ENCODE results near the gene TNS1. TPM values are rescaled to one million over a fixed set of nuclear protein-coding genes. Genes with fewer than 3 reads are reported as not detected.

TNS1 gene
- total RNA-seq, 1 donor from 2014 or later, result 0.13 TPM

DNA sequence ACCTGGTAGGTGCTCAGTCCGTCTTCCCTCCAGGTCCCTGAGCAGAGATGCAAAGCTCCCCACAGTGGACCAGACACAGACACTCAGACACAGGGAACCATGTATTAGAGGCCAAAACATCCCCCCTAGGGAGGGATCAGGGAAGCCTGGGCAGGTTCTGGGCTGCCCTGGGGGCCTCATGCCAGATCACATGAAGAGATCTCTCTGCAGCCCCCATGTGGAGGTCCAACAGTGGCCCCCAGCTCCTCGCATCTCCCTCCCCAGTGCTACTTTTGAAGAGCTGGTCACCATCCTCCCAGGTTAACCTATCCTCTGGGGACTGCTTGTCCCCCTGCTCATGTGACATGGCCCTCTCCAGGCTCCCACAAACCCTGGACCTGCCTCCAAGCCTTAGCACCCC lies 10.5 kb upstream of the TNS1 start:
- H3K36me3 Mint-ChIP-seq (ENCODE audit: low read depth), result no peaks in the 10 kb centered on the region
- POLR2A ChIA-PET, result no interaction called here
- H3K9me3 Mint-ChIP-seq, result no peaks in the 10 kb centered on the region
- H3K27me3 Mint-ChIP-seq, result peaks cover 41% of the 10 kb centered on the region
- ATAC-seq (ENCODE audit: low read depth) (no peak), DNase-seq (no peak)
- TF ChIP-seq, protein P1, sequence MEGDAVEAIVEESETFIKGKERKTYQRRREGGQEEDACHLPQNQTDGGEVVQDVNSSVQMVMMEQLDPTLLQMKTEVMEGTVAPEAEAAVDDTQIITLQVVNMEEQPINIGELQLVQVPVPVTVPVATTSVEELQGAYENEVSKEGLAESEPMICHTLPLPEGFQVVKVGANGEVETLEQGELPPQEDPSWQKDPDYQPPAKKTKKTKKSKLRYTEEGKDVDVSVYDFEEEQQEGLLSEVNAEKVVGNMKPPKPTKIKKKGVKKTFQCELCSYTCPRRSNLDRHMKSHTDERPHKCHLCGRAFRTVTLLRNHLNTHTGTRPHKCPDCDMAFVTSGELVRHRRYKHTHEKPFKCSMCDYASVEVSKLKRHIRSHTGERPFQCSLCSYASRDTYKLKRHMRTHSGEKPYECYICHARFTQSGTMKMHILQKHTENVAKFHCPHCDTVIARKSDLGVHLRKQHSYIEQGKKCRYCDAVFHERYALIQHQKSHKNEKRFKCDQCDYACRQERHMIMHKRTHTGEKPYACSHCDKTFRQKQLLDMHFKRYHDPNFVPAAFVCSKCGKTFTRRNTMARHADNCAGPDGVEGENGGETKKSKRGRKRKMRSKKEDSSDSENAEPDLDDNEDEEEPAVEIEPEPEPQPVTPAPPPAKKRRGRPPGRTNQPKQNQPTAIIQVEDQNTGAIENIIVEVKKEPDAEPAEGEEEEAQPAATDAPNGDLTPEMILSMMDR (IDR thresholded peaks at IDR 0.05), result no peak
- H3K4me3 Mint-ChIP-seq, result no peak overlapping the region
- peaks cover 13% of the 10 kb centered on the region for H3K4me1 Mint-ChIP-seq
- CTCF ChIA-PET, result no interaction called here
- no peak overlapping the region for H3K27ac Mint-ChIP-seq
- intact Hi-C loops (cut with micrococcal nuclease), result no loop called here

- intact Hi-C loops (cut with micrococcal nuclease), result no loop called here
- no peaks in the 10 kb centered on the region for H3K36me3 Mint-ChIP-seq (ENCODE audit: low read depth)
- no peak for ATAC-seq (ENCODE audit: low read depth)
- H3K4me3 Mint-ChIP-seq, result no peak overlapping the region
- DNase-seq, result no peak
- CTCF ChIA-PET, result no interaction called here
- H3K9me3 Mint-ChIP-seq, result no peaks in the 10 kb centered on the region
- peaks cover 13% of the 10 kb centered on the region for H3K4me1 Mint-ChIP-seq
- peaks cover 45% of the 10 kb centered on the region for H3K27me3 Mint-ChIP-seq
- TF ChIP-seq, protein P1 (IDR thresholded peaks at IDR 0.05), result no peak
- POLR2A ChIA-PET, result no interaction called here
- H3K27ac Mint-ChIP-seq, result no peak overlapping the region
These were observed 9.5 kb upstream of the TNS1 start for GRCh38 chr2:218012284-218012683.

GRCh38 chr2:218011653-218012040 lies 8.9 kb upstream of the TNS1 start:
- Mint-ChIP-seq H3K36me3 (ENCODE audit: low read depth) (no peaks in the 10 kb centered on the region), H3K4me1 (peaks cover 13% of the 10 kb centered on the region), H3K27me3 (peaks cover 45% of the 10 kb centered on the region), H3K27ac (no peak overlapping the region), H3K4me3 (no peak overlapping the region), H3K9me3 (no peaks in the 10 kb centered on the region)
- CTCF ChIA-PET, result no interaction called here
- POLR2A ChIA-PET, result no interaction called here
- intact Hi-C loops (cut with micrococcal nuclease), result no loop called here
- no peak for DNase-seq
- TF ChIP-seq, protein P1 (IDR thresholded peaks at IDR 0.05), result no peak
- ATAC-seq (ENCODE audit: low read depth), result no peak

GRCh38 chr2:218010984-218011652 lies 8.3 kb upstream of the TNS1 start:
- H3K36me3 Mint-ChIP-seq (ENCODE audit: low read depth), result no peaks in the 10 kb centered on the region
- no peak for ATAC-seq (ENCODE audit: low read depth)
- TF ChIP-seq, protein P1 (IDR thresholded peaks at IDR 0.05), result no peak
- peaks cover 13% of the 10 kb centered on the region for H3K4me1 Mint-ChIP-seq
- H3K9me3 Mint-ChIP-seq, result no peaks in the 10 kb centered on the region
- intact Hi-C loops (cut with micrococcal nuclease), result no loop called here
- no peak overlapping the region for H3K27ac Mint-ChIP-seq
- CTCF ChIA-PET, result no interaction called here
- no peak for DNase-seq
- no peak overlapping the region for H3K4me3 Mint-ChIP-seq
- POLR2A ChIA-PET, result no interaction called here
- peaks cover 45% of the 10 kb centered on the region for H3K27me3 Mint-ChIP-seq

GRCh38 chr2:218010140-218010983 lies 7.6 kb upstream of the TNS1 start:
- Mint-ChIP-seq H3K27me3 (peaks cover 46% of the 10 kb centered on the region), H3K9me3 (no peaks in the 10 kb centered on the region), H3K4me1 (peaks cover 13% of the 10 kb centered on the region), H3K27ac (no peak overlapping the region), H3K4me3 (peak overlapping the region; percentile 44), H3K36me3 (ENCODE audit: low read depth) (no peaks in the 10 kb centered on the region)
- intact Hi-C loops (cut with micrococcal nuclease), result no loop called here
- CTCF ChIA-PET, result no interaction called here
- no peak for DNase-seq
- TF ChIP-seq, protein P1 (IDR thresholded peaks at IDR 0.05), result no peak
- POLR2A ChIA-PET, result no interaction called here
- ATAC-seq (ENCODE audit: low read depth), result peak; percentile 72

Data from activated B cell treated with CpG ODN at 0.5 μM for 24 hours (primary cell).